GM18507 (cell line): ENCODE results near the gene VWA3B.
"Not testable (repeated sequence)": the region's sequence is repeated elsewhere in the genome, so short reads cannot be mapped to it uniquely, and the experiment has no call there.

ENCODE experiments used
- DNase-seq: peaks from one replicate; pipeline ENCODE4 v3.0.0; 2011; ENCODE audit warnings: low read depth; ENCODE audit not compliant: insufficient read length; ENCODE audit errors: extremely low spot score
- FAIRE-seq: peaks from 2 replicates; lab custom pipeline; 2011; peaks lifted over from hg19 to GRCh38; lab: Jason Lieb, UNC

VWA3B gene

GRCh38 chr2:98281607-98282006 lies 194.6 kb downstream of the VWA3B start:
- peak; percentile 78 for FAIRE-seq

DNA sequence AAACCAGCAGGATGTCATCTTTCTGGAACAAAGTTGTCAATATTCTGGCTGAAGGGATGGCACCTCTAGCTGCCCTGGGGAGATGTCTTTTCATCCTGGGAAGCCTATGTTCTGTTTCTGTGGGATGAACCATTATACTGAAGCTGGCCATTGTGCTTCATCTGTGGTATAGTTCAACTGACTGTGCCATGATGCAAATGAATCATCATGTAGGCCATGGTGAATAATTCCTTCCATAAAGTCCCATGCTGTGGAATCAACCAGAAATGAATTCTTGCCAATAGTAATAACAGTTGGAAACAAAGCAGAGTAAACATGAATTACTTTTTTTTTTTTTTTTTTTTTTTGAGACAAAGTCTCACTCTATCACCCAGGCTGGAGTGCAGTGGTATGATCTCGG lies 195.1 kb downstream of the VWA3B start:
- FAIRE-seq, result peak; percentile 9
- DNase-seq, result no peak

More at GRCh38 chr2:98281607-98282006, 194.6 kb downstream of the VWA3B start:
- no peak for DNase-seq

DNA sequence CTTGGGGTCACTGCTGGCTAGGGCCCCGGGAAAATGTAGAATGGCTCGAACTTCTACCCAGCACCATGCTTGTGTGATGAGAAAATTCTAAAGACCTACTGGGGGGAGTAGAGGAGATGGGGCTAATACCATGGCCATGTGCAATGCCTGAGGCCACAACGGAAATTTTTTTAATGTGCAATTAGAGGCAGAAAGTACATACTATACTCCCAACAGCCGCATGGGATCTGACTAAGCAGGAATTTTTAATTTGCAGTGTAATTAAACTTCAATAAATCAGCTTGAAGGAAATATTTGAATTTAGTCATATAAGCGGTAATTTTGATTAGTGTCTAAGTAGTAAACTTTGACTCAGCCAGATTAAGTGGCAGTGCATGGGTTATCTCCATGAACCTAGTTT lies 206.1 kb downstream of the VWA3B start:
- DNase-seq (no peak), FAIRE-seq (no peak)

DNA sequence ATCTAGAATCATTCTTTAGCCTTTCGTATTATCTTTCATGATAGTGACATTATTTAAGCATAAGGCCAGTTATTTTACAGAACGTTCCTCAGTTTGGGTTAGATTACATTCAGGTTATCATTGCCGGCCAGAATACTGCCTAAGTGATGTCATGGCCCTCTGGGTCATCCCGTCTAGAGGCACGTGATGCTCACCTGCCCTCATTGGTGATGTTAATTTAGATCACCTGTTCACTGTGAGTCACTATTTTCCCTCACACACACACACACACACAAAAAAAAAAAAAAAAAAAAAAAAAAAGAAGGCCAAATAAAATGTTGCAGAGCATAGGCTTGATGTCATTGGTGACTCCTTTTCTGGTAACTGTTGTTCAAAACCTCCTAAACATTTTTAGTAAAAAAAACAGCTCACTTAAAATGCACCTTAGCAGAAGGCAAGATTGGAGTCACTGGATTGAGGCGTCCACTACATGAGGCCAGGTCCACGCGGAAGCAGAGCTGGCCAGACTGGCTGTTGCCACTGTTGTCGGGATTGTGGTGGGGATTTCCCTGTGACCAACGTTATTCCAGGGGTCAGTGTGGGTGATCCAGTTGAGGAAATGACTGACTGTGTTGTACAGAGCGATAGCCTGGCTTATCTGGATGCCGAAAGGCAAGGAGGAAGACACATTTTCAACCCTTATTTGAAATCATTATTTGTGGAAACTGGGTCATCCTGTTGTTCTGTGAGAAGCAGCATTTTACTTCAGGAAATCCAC lies 207.1 kb downstream of the VWA3B start:
- no peak for FAIRE-seq
- no peak for DNase-seq

- DNase-seq, result no peak
- FAIRE-seq, result no peak
Observed at GRCh38 chr2:98294711-98295110, 207.7 kb downstream of the VWA3B start.

GRCh38 chr2:98295275-98295674 lies 208.3 kb downstream of the VWA3B start:
- FAIRE-seq, result no peak

GRCh38 chr2:98295721-98296414 lies 208.9 kb downstream of the VWA3B start:
- no peak for FAIRE-seq

More at GRCh38 chr2:98295275-98295674, 208.3 kb downstream of the VWA3B start:
- DNase-seq, result no peak

GRCh38 chr2:98296440-98296839 lies 209.5 kb downstream of the VWA3B start:
- FAIRE-seq (no peak), DNase-seq (no peak)

More at GRCh38 chr2:98295721-98296414, 208.9 kb downstream of the VWA3B start:
- no peak for DNase-seq

DNA sequence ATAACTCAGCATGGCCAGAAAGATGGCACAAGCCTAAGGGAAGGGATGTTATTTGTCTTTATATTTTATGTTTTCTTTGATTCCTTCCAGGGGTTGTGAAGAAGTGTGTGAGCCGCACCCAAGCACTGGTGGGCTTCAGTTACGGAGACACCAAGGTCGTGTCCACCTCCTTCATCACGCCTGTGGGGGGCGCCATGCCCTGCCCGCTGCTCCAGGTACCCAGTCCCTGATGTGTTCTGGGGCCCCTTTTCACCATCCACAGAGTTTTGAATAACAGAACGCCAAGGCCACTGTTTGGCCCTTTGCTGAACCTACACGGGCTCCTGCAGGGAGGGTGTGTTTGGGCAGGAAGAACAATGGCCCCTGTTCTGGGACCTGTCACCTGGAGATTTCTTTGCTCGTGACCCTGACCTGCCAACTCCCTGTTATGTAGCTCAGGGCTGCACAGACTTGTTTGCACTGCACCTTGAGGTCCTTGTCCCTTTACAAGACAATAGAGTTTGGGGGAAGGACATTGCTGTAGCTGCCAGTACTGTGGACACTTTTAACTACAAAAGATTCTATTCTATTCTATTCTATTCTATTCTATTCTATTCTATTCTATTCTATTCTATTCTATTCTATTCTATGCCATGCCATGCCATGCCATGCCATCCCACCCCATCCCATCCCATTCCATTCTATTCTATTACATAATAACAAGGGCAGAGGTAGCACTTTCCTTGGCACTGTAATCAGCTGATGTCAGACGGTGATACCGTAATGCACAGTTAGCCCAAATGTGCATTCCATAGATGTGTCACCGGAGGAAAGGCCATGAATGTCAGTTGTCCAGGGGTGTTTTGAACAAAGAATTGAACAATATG lies 211.1 kb downstream of the VWA3B start:
- DNase-seq (no peak), FAIRE-seq (no peak)

GRCh38 chr2:98298683-98299164 lies 211.8 kb downstream of the VWA3B start:
- no peak for DNase-seq

DNA sequence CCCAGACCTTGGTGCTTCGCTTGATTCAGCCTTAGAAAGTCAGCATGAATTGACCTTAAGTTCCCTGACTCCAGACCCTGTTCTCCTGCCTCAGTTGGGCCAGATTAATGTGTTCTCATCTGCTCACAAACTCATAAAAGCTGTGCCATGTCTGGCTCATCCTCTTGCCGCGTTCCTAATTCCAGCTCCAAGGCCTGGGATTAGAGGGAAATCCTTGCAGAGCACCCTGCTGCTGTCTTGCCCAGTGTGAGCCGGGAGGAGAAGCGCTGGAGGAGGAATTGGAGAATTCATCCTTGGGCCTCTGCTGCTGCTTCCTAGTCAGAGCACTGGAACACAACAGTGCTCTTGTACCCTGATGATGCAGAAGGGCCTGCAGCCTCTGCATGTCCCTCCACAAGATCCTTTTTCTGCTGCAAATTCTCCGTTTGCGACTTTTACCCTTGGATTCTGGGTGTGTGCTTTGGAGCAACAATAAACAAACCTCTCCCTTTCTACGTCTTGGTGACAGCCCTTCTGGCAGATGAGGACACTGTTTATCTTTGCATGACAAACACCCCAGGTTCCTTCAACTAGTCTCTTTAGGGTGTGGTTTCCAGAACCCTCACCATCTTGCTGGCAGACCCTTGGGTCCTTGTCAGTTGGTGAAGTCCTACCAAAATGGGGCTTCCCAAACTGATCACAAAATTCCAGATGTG lies 212.4 kb downstream of the VWA3B start:
- DNase-seq (no peak), FAIRE-seq (no peak)

More at GRCh38 chr2:98298683-98299164, 211.8 kb downstream of the VWA3B start:
- FAIRE-seq, result no peak

GRCh38 chr2:98300141-98300874 lies 213.3 kb downstream of the VWA3B start:
- DNase-seq, result no peak
- FAIRE-seq, result no peak

GRCh38 chr2:98301469-98301868 lies 214.5 kb downstream of the VWA3B start:
- FAIRE-seq (no peak), DNase-seq (no peak)

DNA sequence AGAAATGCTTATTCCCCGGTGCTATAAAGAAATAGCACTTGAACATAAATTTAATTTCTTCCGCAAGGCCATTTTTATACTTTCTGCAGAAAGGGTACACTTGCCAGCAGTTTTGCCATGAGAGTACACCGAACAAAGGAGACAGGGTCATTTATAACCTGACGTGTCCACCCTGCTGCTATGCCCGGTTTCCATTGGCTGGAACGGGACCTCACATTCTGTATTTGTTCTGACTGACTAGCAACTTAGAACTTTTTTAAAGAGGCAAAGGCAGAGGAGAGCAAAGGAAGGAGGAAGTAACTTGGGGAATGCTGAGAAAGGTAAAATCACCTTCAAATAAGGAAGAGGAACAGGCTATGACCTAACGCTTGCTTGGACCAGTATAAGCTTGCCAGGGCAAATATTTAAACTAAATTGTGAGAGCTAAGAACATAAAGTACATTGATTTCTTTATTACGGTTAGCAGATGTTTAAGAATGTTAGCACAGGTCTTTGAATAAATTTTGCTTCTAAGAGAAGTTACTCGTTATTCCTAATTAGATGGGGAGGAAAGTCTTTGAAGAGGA lies 220.2 kb downstream of the VWA3B start:
- FAIRE-seq, DNase-seq: not testable (repeated sequence)

- DNase-seq, result no peak
- FAIRE-seq, result no peak
Observed at GRCh38 chr2:98308068-98308467, 221.1 kb downstream of the VWA3B start.

DNA sequence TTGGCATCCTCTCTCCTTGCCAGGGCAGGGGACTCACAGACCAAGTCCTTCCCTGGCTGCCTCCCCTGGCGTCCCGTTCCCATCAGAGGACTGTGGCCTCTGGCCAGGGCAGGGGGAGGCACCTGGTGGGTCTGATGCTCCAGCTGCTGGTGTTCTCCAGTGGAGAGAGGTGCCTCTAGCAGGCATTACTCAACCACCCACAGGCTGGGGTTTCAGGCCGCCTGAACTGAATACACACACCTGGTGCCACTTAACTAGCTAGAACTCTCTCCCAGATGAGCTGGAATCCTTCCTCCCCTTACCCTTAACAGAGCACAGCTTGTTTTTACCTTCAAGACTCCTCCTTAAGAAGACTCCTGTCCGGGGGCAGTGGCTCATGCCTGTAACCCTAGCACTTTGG lies 221.6 kb downstream of the VWA3B start:
- FAIRE-seq (no peak), DNase-seq (no peak)

DNA sequence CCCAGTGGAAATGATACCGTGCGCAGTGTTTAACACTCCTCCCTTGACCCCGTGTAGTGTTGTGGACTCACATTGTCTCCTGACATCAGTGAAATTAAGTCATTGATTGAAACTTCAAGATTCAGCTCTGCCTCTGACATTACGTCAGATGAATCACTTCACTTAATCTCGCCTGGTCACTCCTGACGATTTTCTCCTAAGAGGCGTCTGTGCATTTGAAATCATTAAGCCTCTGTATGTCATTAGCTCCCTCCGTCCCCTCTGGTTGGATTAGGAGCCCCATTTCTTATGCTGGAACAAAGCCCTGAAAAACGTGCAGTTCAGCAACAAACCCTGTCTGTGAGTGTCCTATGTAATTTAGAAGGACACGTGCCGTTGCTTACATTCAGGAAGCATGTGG lies 222.6 kb downstream of the VWA3B start:
- no peak for DNase-seq
- no peak for FAIRE-seq

DNA sequence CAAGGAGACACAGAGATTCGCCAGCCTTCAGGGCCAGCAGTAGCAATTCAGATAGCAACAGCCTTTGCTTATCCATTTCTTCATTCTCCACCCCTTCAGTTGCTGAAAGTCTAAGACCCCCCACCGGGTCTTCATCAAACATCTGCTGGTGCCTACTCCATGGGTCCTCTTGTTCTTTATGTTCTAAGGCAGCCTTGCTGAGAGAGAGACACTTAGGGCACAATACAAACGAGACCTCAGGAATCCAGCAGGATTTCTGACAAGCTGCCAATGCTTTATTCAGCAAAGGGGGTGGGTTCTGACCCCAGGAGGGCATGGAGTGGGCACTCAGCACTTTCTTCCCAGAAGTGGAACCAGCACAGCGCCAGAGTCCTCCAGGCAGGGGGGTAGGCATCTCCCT lies 223.0 kb downstream of the VWA3B start:
- DNase-seq, result no peak
- FAIRE-seq, result no peak
